Measurements from ENCODE around the gene HSD17B11.

- TF ChIP-seq CTCF (IDR thresholded peaks at IDR 0.05 in 8 of 11, conservative IDR thresholded peaks at IDR 0.05 in 3 of 11) (no peak), POLR2A (IDR thresholded peaks at IDR 0.05) (no peak), POLR2AphosphoS5 (IDR thresholded peaks at IDR 0.05) (no peak)
These were observed 18.5 kb upstream of the HSD17B11 start for GRCh38 chr4:87409420-87409939.
